ENCODE measurements around the gene KRT82. TPM values are rescaled to one million over a fixed set of nuclear protein-coding genes. Genes with fewer than 3 reads are reported as not detected.
A peak's percentile ranks its signal among the peaks of the same experiment; 100 is the strongest.
"Not testable (repeated sequence)": the region's sequence is repeated elsewhere in the genome, so short reads cannot be mapped to it uniquely, and the experiment has no call there.

Gene KRT82
- total and polyA plus RNA-seq, 11 donors: not detected

- intact Hi-C loops (cut with DNase I): no loop called here
- H3K27ac ChIP-seq: no peak overlapping the region
- DNase-seq (no peak), ATAC-seq (no peak)
- 64 to 77% (median 67%) methylated on average over 6 of the region's 6 CpGs for WGBS, 4 donors
- no peaks in the 10 kb centered on the region for H3K36me3 ChIP-seq
- H3K4me1 ChIP-seq: peaks cover 0 to 19% (median 0%) of the 10 kb centered on the region in 12 donors
- H3K27me3 ChIP-seq: peaks cover 0 to 9% (median 0%) of the 10 kb centered on the region in 9 donors
- peaks cover 0 to under 1% (median 0%) of the 10 kb centered on the region in 12 donors for H3K9me3 ChIP-seq
- H3K4me3 ChIP-seq: no peak overlapping the region
- no peak for TF ChIP-seq POLR2A (IDR thresholded peaks at IDR 0.05)
- TF ChIP-seq, protein P1, sequence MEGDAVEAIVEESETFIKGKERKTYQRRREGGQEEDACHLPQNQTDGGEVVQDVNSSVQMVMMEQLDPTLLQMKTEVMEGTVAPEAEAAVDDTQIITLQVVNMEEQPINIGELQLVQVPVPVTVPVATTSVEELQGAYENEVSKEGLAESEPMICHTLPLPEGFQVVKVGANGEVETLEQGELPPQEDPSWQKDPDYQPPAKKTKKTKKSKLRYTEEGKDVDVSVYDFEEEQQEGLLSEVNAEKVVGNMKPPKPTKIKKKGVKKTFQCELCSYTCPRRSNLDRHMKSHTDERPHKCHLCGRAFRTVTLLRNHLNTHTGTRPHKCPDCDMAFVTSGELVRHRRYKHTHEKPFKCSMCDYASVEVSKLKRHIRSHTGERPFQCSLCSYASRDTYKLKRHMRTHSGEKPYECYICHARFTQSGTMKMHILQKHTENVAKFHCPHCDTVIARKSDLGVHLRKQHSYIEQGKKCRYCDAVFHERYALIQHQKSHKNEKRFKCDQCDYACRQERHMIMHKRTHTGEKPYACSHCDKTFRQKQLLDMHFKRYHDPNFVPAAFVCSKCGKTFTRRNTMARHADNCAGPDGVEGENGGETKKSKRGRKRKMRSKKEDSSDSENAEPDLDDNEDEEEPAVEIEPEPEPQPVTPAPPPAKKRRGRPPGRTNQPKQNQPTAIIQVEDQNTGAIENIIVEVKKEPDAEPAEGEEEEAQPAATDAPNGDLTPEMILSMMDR (IDR thresholded peaks at IDR 0.05): no peak
Measured at GRCh38 chr12:52349196-52349595, 56.9 kb downstream of the KRT82 start.

DNA sequence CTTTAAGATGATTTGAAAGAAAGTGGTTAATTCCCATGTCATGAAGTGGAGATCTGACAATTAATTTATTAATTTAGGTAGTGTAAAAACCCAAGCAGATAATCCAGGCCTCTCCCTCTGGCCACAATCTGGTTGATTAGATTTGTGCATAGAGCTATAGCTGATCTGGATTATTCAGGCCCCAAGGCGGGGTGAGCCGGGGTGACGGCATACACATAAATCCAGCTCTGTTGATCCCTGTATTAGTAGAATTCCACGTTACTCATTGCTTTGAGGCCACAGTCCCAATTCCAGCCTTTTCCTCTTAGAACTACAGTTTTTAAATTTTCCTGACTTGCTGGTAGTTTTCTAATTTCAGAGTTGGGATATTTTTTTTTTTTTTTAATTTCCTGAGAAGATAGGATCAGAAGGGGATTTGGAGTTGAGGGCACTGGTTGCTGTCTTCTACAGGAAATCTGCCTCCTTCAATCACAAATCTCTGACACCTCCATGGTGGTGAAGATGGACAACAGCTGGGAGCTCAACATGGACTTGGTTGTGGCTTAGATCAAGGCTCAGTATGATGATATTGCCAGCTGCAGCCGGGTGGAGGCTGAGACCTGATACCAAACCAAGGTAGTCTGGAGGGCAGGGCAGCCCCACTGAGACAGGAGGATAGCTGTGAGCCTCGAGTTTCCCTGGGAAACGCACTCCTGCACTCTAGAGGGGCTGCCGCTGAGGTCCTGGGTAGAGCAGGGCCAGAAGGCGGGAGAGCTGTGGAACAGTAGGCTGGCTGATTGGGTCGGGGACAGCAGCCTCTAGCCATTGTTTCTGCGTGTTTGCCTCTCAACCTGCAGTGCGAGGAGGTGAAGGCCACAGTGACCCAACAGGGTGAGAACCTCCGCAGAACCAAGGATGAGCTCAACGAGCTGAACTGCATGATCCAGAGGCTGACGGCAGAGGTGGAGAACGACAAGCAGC lies 58.3 kb downstream of the KRT82 start:
- Histone ChIP-seq H3K36me3 (no peaks in the 10 kb centered on the region), H3K4me1 (peaks cover 0 to 19% (median 0%) of the 10 kb centered on the region in 12 donors), H3K4me3 (no peak overlapping the region), H3K27me3 (peaks cover 0 to 3% (median 0%) of the 10 kb centered on the region in 9 donors), H3K27ac (no peak overlapping the region), H3K9me3 (peaks cover 0 to 14% (median 3%) of the 10 kb centered on the region in 12 donors)
- no peak for ATAC-seq
- WGBS, 4 donors: 68 to 71% (median 70%) methylated on average over 15 to 16 of the region's 16 CpGs
- intact Hi-C loops (cut with DNase I): no loop called here
- TF ChIP-seq, protein P1 (IDR thresholded peaks at IDR 0.05): no peak
- no peak for TF ChIP-seq POLR2A (IDR thresholded peaks at IDR 0.05)
- DNase-seq: no peak

- DNase-seq: no peak
- intact Hi-C loops (cut with DNase I): no loop called here
- Histone ChIP-seq H3K4me1 (peaks cover 0 to 19% (median 0%) of the 10 kb centered on the region in 12 donors), H3K4me3 (no peak overlapping the region), H3K27ac (peak overlapping the region in 1 of 12 donors; percentile 50), H3K9me3 (peaks cover 0 to 14% (median 3%) of the 10 kb centered on the region in 12 donors), H3K36me3 (no peaks in the 10 kb centered on the region), H3K27me3 (peaks cover 0 to 3% (median 0%) of the 10 kb centered on the region in 9 donors)
- no peak for ATAC-seq
- WGBS, 4 donors: 66 to 78% (median 72%) methylated on average over 8 to 9 of the region's 9 CpGs
- TF ChIP-seq, protein P1 (IDR thresholded peaks at IDR 0.05): no peak
- TF ChIP-seq POLR2A (IDR thresholded peaks at IDR 0.05): no peak
Measured at GRCh38 chr12:52347016-52347415, 59.1 kb downstream of the KRT82 start.

GRCh38 chr12:52346593-52346992 lies 59.5 kb downstream of the KRT82 start:
- peaks cover 0 to 4% (median 0%) of the 10 kb centered on the region in 9 donors for H3K27me3 ChIP-seq
- H3K4me3 ChIP-seq: no peak overlapping the region
- WGBS, 4 donors: 11 to 40% (median 29%) methylated on average over 4 of the region's 4 CpGs
- ATAC-seq (peak; percentile 52 to 87 (median 67)), DNase-seq (peak in 2 of 5 donors; percentile 27 to 55)
- peak overlapping the region in 1 of 12 donors; percentile 50 for H3K27ac ChIP-seq
- peaks cover 0 to 14% (median 3%) of the 10 kb centered on the region in 12 donors for H3K9me3 ChIP-seq
- no peak for TF ChIP-seq POLR2A (IDR thresholded peaks at IDR 0.05)
- TF ChIP-seq, protein P1 (IDR thresholded peaks at IDR 0.05): no peak
- intact Hi-C loops (cut with DNase I): no loop called here
- no peaks in the 10 kb centered on the region for H3K36me3 ChIP-seq
- peaks cover 0 to 16% (median 0%) of the 10 kb centered on the region in 12 donors for H3K4me1 ChIP-seq

GRCh38 chr12:52345041-52345440 lies 61.1 kb downstream of the KRT82 start:
- H3K27me3 ChIP-seq; H3K36me3 ChIP-seq; intact Hi-C loops (cut with DNase I); H3K27ac ChIP-seq; H3K4me3 ChIP-seq; DNase-seq; ATAC-seq: not testable (repeated sequence)
- Histone ChIP-seq H3K4me1 (peaks cover 0 to 11% (median 0%) of the 10 kb centered on the region in 12 donors), H3K9me3 (peaks cover 0 to 14% (median 3%) of the 10 kb centered on the region in 12 donors)
- 82 to 92% (median 88%) methylated on average over 8 of the region's 8 CpGs for WGBS, 4 donors
